GM12864 (cell line): ENCODE data around the gene SLC17A2.

ENCODE experiments used
- DNase-seq: peaks from one replicate; pipeline ENCODE4 v3.0.0-alpha.2; 2011; ENCODE audit warnings: low read depth
- H3K4me3 ChIP-seq: 2 replicates; pipeline ENCODE4 v1.5.1; 2011; ENCODE audit warnings: mild to moderate bottlenecking, low read depth, low read length, control low read depth
- CTCF ChIP-seq: IDR thresholded peaks from 2 replicates; pipeline ENCODE4 v1.5.1; 2011; ENCODE audit warnings: low read depth, mild to moderate bottlenecking, moderate library complexity, low read length, control low read depth, inconsistent platforms; ENCODE audit errors: missing control alignments

The SLC17A2 gene

GRCh38 chr6:25930532-25931410, at the start of gene SLC17A2:
TSS of gene SLC17A2 (minus strand) at chr6:25930691. CDS start at chr6:25925796, 4,895 bp downstream.
- DNase-seq: no peak
- no peak within 1 kb of the TSS for H3K4me3 ChIP-seq
- TF ChIP-seq CTCF: no peak

- no peak for DNase-seq
- no peak overlapping the region for H3K4me3 ChIP-seq
- no peak for TF ChIP-seq CTCF
Measured at GRCh38 chr6:25975923-25976560, 45.6 kb upstream of the SLC17A2 start.

- H3K4me3 ChIP-seq: no peak overlapping the region
- no peak for TF ChIP-seq CTCF
- DNase-seq: no peak
Measured at GRCh38 chr6:25973923-25974555, 43.5 kb upstream of the SLC17A2 start.

- TF ChIP-seq CTCF: no peak
- no peak for DNase-seq
Measured at GRCh38 chr6:25972902-25973301, 42.4 kb upstream of the SLC17A2 start.

GRCh38 chr6:25972128-25972527, 41.6 kb upstream of the SLC17A2 start:
- no peak overlapping the region for H3K4me3 ChIP-seq
- DNase-seq: no peak
- TF ChIP-seq CTCF: no peak

More at GRCh38 chr6:25972902-25973301, 42.4 kb upstream of the SLC17A2 start:
- no peak overlapping the region for H3K4me3 ChIP-seq

GRCh38 chr6:25971187-25971821, 40.8 kb upstream of the SLC17A2 start:
- no peak for DNase-seq
- no peak for TF ChIP-seq CTCF
- H3K4me3 ChIP-seq: no peak overlapping the region
